K562 (cell line): ENCODE data around the gene HNRNPDL. TPM values are rescaled to one million over a fixed set of nuclear protein-coding genes. Genes with fewer than 3 reads are reported as not detected.

Source experiments
- E2F8 ChIP-seq: fragments of 450-650 bp; IDR thresholded peaks from 2 replicates; pipeline ENCODE4 v1.7.1; 2018; ENCODE audit warnings: mild to moderate bottlenecking, low read depth; ENCODE audit not compliant: partially characterized antibody
- GABPA ChIP-seq: fragments of 200-800 bp; sonication (Bioruptor generic); conservative IDR thresholded peaks from 2 replicates; pipeline ENCODE4 v1.6.1; 2016; ENCODE audit warnings: low read depth, missing genetic modification characterization, missing compliant biosample characterization
- JUNB ChIP-seq: fragments of 450-650 bp; formaldehyde crosslinking; conservative IDR thresholded peaks from 2 replicates; pipeline ENCODE4 v1.4.0; 2020; ENCODE audit warnings: mild to moderate bottlenecking
- KAT8 ChIP-seq: fragments of 450-650 bp; IDR thresholded peaks from 2 replicates; pipeline ENCODE4 v1.6.1; 2016; ENCODE audit warnings: low read depth, mild to moderate bottlenecking
- LARP7 ChIP-seq: fragments of 450-650 bp; IDR thresholded peaks from 2 replicates; pipeline ENCODE4 v1.6.1; 2016
- MNT ChIP-seq, 2 experiments: fragments of 450-650 bp; conservative IDR thresholded peaks; 2 replicates each; pipeline ENCODE4 v1.6.1; 2017; ENCODE audit warnings: mild to moderate bottlenecking in 2 of 2, moderate library complexity in 2 of 2
- NFRKB ChIP-seq: fragments of 450-650 bp; IDR thresholded peaks from 2 replicates; pipeline ENCODE4 v1.6.1; 2016; ENCODE audit warnings: low read depth
- NUFIP1 ChIP-seq: fragments of 450-650 bp; IDR thresholded peaks from 2 replicates; pipeline ENCODE4 v1.6.1; 2018; ENCODE audit not compliant: partially characterized antibody
- PATZ1 ChIP-seq: fragments of 250-450 bp; sonication (Bioruptor Pico); IDR thresholded peaks from 2 replicates; pipeline ENCODE4 v1.5.0; 2020; ENCODE audit warnings: mild to moderate bottlenecking, borderline replicate concordance
- PHTF2 ChIP-seq: fragments of 250-450 bp; sonication (Bioruptor Pico); IDR thresholded peaks from 2 replicates; pipeline ENCODE4 v1.5.0; 2021; ENCODE audit warnings: mild to moderate bottlenecking
- U2AF1 ChIP-seq: fragments of 200-400 bp; formaldehyde crosslinking; optimal IDR thresholded peaks from 2 replicates; pipeline ENCODE3; 2017; ENCODE audit warnings: mild to moderate bottlenecking, low read depth, low read length, moderate library complexity
- ZBTB34 ChIP-seq: fragments of 250-450 bp; sonication (Bioruptor Pico); IDR thresholded peaks from 2 replicates; pipeline ENCODE4 v1.8.0; 2021; ENCODE audit warnings: mild to moderate bottlenecking, moderate library complexity
- ZFP91 ChIP-seq: sonication (generic); formaldehyde crosslinking; IDR thresholded peaks from 2 replicates; pipeline ENCODE4 v1.8.0; 2022; ENCODE audit warnings: mild to moderate bottlenecking, missing genetic modification reagents
- ZNF696 ChIP-seq: fragments of 250-450 bp; sonication (Bioruptor Pico); conservative IDR thresholded peaks from 2 replicates; pipeline ENCODE4 v1.4.0; 2020; ENCODE audit warnings: mild to moderate bottlenecking, moderate library complexity
- polyA plus RNA-seq, 8 experiments: library from polyadenylated mRNA; depleted of rRNA in 4 of 8; stranded (reverse) in 5 of 8; unstranded in 3 of 8; fragments of >200 nt; fragmentation: Nextera tagmentation in 2 of 8; fragmentation: Illumina TruSeq in 1 of 8; extraction: Ambion mirVana in 2 of 8; extraction: Trizol in 1 of 8; gene quantifications; 2 replicates each; pipeline versions ENCODE4 v1.2.1 to v1.2.3, GENCODE V29; 2011 to 2014; ENCODE audit warnings: inconsistent platforms in 1 of 8, missing spikeins in 1 of 8
- total RNA-seq, 7 experiments: library from RNA; depleted of rRNA in 6 of 7; stranded (reverse); fragments of >200 nt in 6 of 7; fragmentation: Illumina TruSeq in 2 of 7; extraction: Trizol in 2 of 7; gene quantifications; 2 replicates each; pipeline versions ENCODE4 v1.2.1 to v1.2.3, GENCODE V29; 2011 to 2021; ENCODE audit warnings: low replicate concordance in 1 of 7

The HNRNPDL gene
- total and polyA plus RNA-seq, 9 of the 15 experiments (the other 6 are each of a cell fraction or from before 2014, with no cell fraction given) = 243 to 652 (median 351) TPM

GRCh38 chr4:82430193-82430963 lies at the start of gene HNRNPDL, which contains the start of gene ENOPH1 (continued):
- TF ChIP-seq ZBTB34 = no peak
- TF ChIP-seq NUFIP1 = no peak
- peak; percentile 82 for TF ChIP-seq GABPA (tag)
- TF ChIP-seq PATZ1 (CRISPR knock-in tag) = no peak
- peak; percentile 23 for TF ChIP-seq U2AF1
- no peak for TF ChIP-seq LARP7
- no peak for TF ChIP-seq ZFP91 (CRISPR knock-in tag)
- TF ChIP-seq ZNF696 (CRISPR knock-in tag) = no peak
- TF ChIP-seq E2F8 = peak; percentile 70
- no peak for TF ChIP-seq PHTF2
- TF ChIP-seq NFRKB = no peak
- peak; percentile 99 for TF ChIP-seq MNT (conservative IDR thresholded peaks at IDR 0.05)
- TF ChIP-seq KAT8 = no peak
- TF ChIP-seq JUNB (CRISPR knock-in tag) = no peak
